Limb (tissue), 2 donors: ENCODE measurements around the gene UBB.

ENCODE experiments used
- DNase-seq, 2 donors: peaks; one replicate each; pipeline ENCODE4 v3.0.0-alpha.2; 2016; ENCODE audit errors: extremely low spot score in 2 of 2

The UBB gene

DNA sequence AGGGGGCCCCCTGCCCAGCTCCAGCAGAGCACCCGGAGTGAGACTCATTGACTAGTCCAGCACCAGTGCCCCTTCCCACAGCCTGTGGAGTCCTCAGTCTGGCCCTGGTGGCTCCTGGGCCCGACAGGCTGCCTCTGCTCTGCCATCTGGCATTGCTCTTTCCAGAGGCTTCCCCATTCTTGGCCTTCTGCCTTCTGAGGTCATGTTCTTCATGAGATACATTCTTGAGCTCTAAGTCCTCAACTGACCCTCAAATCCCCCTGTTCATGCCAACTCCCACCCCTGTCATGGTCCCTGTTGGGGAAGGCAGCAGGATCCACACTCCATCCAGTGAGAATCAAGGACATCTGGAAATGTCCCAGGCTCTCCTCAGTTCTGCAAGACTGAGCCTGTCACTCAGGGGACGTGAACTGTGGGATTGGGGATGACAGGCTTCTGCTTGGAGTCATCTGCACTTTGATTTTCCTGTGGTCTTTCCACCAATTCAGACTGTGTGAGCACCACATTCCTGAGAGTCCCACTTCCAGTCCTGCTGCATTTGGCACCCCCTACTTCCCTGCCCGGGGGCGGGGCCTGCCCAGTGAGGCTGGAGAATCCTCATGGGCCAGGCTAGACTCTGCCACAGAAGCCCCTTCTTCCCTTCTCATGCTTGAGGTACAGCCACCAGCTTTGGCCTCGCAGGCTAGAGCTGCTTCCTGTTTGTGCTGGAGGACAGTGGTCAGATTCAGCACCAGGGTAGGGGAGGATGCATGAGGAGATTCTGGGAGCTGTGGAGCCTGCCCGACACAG, 37.2 kb downstream of the UBB start:
- no peak for DNase-seq

GRCh38 chr17:16418685-16419068, 37.8 kb downstream of the UBB start:
- DNase-seq = no peak

GRCh38 chr17:16419074-16419928, 38.4 kb downstream of the UBB start:
- DNase-seq = no peak

GRCh38 chr17:16419929-16420271, 39.0 kb downstream of the UBB start:
- DNase-seq = no peak

DNA sequence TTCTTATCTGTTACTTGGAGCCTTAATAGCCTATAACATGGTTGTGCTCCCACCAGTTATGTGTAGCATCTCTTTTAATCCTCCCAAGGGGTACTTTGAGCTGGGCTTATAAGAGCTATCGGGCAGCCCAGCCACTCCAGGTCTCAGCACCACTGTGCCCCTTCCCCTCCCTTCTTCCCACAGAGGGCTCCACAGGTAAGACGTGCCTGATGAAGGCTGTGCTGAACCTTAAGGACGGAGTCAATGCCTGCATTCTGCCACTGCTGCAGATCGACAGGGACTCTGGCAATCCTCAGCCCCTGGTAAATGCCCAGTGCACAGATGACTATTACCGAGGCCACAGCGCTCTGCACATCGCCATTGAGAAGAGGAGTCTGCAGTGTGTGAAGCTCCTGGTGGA, 41.5 kb downstream of the UBB start:
- DNase-seq = no peak

- DNase-seq = no peak
Measured at GRCh38 chr17:16423226-16423872, 42.5 kb downstream of the UBB start.

DNA sequence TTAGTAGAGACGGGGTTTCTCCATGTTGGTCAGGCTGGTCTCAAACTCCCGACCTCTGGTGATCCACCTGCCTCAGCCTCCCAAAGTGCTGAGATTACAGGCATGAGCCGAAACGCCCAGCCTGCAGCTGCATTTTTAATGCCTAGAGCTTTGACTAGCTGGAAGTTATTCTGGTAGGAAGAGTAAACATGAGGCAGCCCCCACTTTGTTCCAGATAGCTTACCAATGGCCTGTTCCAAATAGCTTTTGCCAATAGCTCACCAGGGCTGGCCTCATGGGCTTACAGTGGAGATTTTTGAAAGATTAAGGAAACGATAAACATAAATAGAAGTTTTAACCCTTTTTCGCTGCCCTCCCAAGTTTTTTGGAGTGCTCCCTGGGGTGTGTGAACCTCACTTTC, 44.3 kb downstream of the UBB start:
- DNase-seq = no peak

DNA sequence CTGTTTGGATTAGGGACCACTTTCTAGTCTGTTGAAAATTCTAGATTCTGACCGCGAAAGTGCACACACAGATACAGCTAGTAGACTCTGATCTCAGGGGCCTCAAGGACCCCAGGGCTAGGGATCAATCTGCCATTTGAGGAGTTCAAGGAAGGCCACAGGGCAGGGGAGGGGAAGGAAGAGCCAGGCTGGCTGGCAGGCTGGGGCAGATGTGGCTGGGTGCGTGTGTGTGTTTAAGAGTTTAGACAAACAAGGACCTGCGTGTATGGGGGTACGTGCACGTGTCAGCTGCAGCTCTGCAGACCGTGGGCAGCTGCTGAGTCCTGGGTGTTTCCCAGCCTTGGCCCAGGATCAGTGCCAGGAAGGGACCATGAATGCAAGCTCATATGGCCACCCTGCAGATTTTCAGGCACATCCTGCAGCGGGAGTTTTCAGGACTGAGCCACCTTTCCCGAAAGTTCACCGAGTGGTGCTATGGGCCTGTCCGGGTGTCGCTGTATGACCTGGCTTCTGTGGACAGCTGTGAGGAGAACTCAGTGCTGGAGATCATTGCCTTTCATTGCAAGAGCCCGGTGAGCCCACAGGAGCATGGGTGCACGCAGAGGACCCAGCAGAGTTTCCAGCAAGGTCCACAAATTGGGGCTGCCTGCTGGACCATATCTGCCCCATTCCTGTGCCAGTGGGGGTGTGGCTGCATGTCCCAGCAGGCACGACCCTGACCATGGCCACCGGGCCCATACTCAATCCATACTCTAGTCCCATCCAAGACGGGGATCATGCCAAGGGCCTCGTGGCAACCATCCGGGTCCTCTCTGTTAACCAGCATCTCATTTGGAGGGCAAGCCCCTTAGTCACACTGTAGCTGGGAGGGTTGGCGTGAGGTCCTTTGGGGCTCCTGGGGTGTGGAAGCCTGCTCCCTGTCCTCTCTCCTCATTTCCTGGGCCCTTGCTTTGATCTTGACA, 45.1 kb downstream of the UBB start:
- no peak for DNase-seq

DNA sequence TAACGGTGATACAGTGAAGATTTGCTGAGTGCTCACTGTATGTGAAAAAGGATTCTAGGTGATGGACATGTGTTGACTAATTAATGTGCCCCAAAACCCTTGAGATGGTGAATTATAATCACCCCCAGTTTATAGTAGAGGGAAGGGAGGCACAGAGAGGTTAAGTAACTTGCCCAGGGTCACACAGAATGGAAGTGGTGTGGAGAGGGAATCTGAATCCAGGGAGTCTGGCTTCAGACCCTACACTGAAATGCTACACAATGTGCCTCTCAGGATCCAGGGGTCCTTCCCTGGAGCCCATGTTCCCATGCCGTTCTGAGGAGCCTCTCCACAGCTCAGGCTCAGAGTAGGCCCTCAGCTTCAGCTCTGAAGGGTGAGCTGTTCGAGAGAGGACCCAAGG, 46.1 kb downstream of the UBB start:
- DNase-seq = no peak

- peak; percentile 55 to 68 for DNase-seq
Measured at GRCh38 chr17:16428098-16428882, 47.4 kb downstream of the UBB start.

GRCh38 chr17:16429083-16429482, 48.2 kb downstream of the UBB start:
- DNase-seq = no peak

- DNase-seq = no peak
Measured at GRCh38 chr17:16430650-16431049, 49.8 kb downstream of the UBB start.

DNA sequence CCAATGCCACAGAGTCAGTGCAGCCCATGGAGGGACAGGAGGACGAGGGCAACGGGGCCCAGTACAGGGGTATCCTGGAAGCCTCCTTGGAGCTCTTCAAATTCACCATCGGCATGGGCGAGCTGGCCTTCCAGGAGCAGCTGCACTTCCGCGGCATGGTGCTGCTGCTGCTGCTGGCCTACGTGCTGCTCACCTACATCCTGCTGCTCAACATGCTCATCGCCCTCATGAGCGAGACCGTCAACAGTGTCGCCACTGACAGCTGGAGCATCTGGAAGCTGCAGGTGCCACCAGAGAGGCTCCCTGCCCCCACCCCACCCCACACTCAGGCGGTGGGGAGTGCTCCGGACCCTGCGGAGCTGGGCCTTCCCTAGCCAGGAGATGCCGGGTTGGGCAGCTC, 51.1 kb downstream of the UBB start:
- no peak for DNase-seq
